ENCODE data around the gene NDUFB10. TPM values are rescaled to one million over a fixed set of nuclear protein-coding genes. Genes with fewer than 3 reads are reported as not detected.
A peak's percentile ranks its signal among the peaks of the same experiment; 100 is the strongest.

The NDUFB10 gene
- total and polyA plus RNA-seq, 7 experiments from 2014 or later: 40.0 to 180 (median 72.9) TPM

DNA sequence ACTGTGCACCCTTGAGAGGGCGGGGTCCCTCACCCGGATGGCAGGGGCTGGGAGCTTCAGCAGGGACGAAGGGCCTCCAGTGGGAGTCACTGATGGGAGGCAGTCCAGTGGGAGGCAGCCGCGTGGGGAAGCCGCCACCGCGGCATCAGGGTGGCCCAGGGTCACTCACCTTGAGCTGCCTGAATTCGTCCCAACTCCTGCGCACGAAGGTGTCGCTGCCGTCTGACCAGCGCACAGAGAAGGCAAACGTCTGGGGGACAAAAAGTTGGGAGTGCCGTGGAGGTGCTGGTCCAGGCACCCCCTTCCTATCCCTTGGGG lies 21.4 kb downstream of the NDUFB10 start:
- DNase-seq (no peak), ATAC-seq (no peak)
- H3K36me3 ChIP-seq (ENCODE audit: control insufficient read depth in 2 of 3, insufficient read depth in 3 of 3, low read length in 3 of 3): peaks cover 0 to 35% (median 0%) of the 10 kb centered on the region in 3 experiments
- peaks cover 0 to 24% (median 14%) of the 10 kb centered on the region in 7 donors for H3K4me1 Mint-ChIP-seq
- H3K4me3 Mint-ChIP-seq: no peak overlapping the region
- CTCF ChIA-PET: no interaction called here
- peaks cover 0 to 3% of the 10 kb centered on the region in 2 donors for H3K27me3 ChIP-seq (ENCODE audit: control insufficient read depth in 2 of 2, insufficient read depth in 2 of 2, low read length in 2 of 2)
- no peaks in the 10 kb centered on the region for H3K9me3 ChIP-seq (ENCODE audit: control insufficient read depth in 2 of 3, low read length in 3 of 3)
- peaks cover 0 to 32% (median 8%) of the 10 kb centered on the region in 5 donors for H3K27me3 Mint-ChIP-seq
- peaks cover 0 to 12% (median 7%) of the 10 kb centered on the region in 5 donors for H3K36me3 Mint-ChIP-seq
- no peak overlapping the region for H3K27ac ChIP-seq (ENCODE audit: low read depth, low read length)
- peaks cover 0 to 13% of the 10 kb centered on the region in 2 donors for H3K4me1 ChIP-seq (ENCODE audit: control insufficient read depth in 2 of 2, insufficient read depth in 2 of 2, low read length in 2 of 2)
- H3K9me3 Mint-ChIP-seq: no peaks in the 10 kb centered on the region
- no peak overlapping the region for H3K27ac Mint-ChIP-seq
- H3K4me3 ChIP-seq (ENCODE audit: low read length): no peak overlapping the region
- POLR2A ChIA-PET: interaction anchor here (0.9 to 11.4 kb wide), 5 partner anchors 9 to 174 kb away, joined by 4 to 61 read pairs (median 16); partner anchors contain the start of genes RPS2 and TBL3
- intact Hi-C loops (cut with micrococcal nuclease): no loop called here

DNA sequence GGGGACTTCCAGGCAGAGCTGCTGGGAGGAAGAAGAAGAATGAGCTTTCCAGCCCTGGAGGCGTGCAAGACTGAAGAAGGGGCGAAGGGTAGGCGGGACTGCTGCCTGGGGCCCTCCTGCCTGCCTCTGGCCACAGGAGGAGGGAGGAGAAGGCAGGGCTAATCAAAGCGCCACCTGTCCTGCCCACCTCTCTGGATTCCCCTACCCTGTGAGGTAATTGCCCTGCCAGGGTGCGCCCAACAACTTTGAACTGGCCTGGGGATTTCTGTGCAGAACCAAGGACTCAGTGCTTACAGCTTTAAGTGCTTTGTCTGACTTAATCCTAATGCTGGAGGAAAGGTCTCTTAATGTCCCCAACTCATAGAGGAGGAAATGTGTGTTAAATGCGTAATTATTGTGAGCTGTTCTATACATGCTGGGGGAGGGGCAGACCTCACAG lies 22.1 kb downstream of the NDUFB10 start, which contains the start of gene NOXO1:
Gene NOXO1 (minus strand): TSS at position 72 of the 439 bp plus-strand sequence. CDS start 290 bp downstream, outside the sequence.
- Histone ChIP-seq H3K4me3 (ENCODE audit: low read length) (no peak within 1 kb of the TSS), H3K36me3 (ENCODE audit: control insufficient read depth in 2 of 3, insufficient read depth in 3 of 3, low read length in 3 of 3) (peaks cover 0 to 35% (median 0%) of the 10 kb centered on the region in 3 experiments), H3K27me3 (ENCODE audit: control insufficient read depth in 2 of 2, insufficient read depth in 2 of 2, low read length in 2 of 2) (peaks cover 0 to 3% of the 10 kb centered on the region in 2 donors), H3K27ac (ENCODE audit: low read depth, low read length) (no peak within 1 kb of the TSS), H3K4me1 (ENCODE audit: control insufficient read depth in 2 of 2, insufficient read depth in 2 of 2, low read length in 2 of 2) (peaks cover 0 to 13% of the 10 kb centered on the region in 2 donors), H3K9me3 (ENCODE audit: control insufficient read depth in 2 of 3, low read length in 3 of 3) (no peaks in the 10 kb centered on the region)
- ATAC-seq (no peak), DNase-seq (no peak)
- ChIA-PET CTCF (no interaction called here), POLR2A (interaction anchor here (1.1 to 11.4 kb wide), 4 partner anchors 10 to 20 kb away, joined by 4 to 61 read pairs (median 22); partner anchors contain the start of genes RPS2 and TBL3)
- Mint-ChIP-seq H3K4me1 (peaks cover 0 to 26% (median 14%) of the 10 kb centered on the region in 7 donors), H3K36me3 (peaks cover 0 to 9% (median 6%) of the 10 kb centered on the region in 5 donors), H3K27me3 (peaks cover 1 to 32% (median 8%) of the 10 kb centered on the region in 5 donors), H3K4me3 (peak within 1 kb of the TSS in 7 of 10 donors; percentile 23 to 83 (median 49)), H3K9me3 (no peaks in the 10 kb centered on the region), H3K27ac (no peak within 1 kb of the TSS)
- intact Hi-C loops (cut with micrococcal nuclease): no loop called here

DNA sequence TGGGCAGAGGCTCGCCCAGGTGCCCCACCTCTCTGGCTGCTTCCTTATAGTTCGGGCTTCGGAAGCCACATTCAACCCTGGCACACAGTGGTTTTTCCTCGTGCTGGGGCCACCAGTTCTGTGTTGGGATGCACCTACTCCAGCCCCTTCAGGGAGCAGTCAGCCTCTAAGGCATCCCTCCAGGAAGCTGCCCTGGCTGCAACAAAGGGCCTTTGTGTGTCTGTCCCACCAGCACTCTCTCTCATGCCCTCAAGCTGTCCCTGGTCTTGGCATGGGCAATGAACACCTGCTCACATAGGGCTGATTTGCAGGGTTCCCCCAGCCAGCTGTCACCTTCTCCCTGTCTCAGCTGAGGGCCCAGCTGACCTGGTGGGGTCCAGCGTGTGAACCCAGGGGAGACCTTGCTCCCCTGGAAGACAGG lies 22.7 kb downstream of the NDUFB10 start:
- ChIA-PET POLR2A (interaction anchor here (0.9 to 11.4 kb wide), 5 partner anchors 10 to 173 kb away, joined by 3 to 61 read pairs (median 18); partner anchors contain the start of genes NDUFB10, RPS2, TBL3 and TRAF7), CTCF (interaction anchor here (2.3 kb wide), 1 partner anchor 22 kb away, joined by 6 read pairs; no protein-coding TSS in a partner anchor)
- Histone ChIP-seq H3K4me3 (ENCODE audit: low read length) (no peak overlapping the region), H3K27ac (ENCODE audit: low read depth, low read length) (no peak overlapping the region), H3K4me1 (ENCODE audit: control insufficient read depth in 2 of 2, insufficient read depth in 2 of 2, low read length in 2 of 2) (peaks cover 0 to 13% of the 10 kb centered on the region in 2 donors), H3K36me3 (ENCODE audit: control insufficient read depth in 2 of 3, insufficient read depth in 3 of 3, low read length in 3 of 3) (peaks cover 0 to 34% (median 0%) of the 10 kb centered on the region in 3 experiments), H3K27me3 (ENCODE audit: control insufficient read depth in 2 of 2, insufficient read depth in 2 of 2, low read length in 2 of 2) (peaks cover 0 to 3% of the 10 kb centered on the region in 2 donors), H3K9me3 (ENCODE audit: control insufficient read depth in 2 of 3, low read length in 3 of 3) (no peaks in the 10 kb centered on the region)
- Mint-ChIP-seq H3K9me3 (no peaks in the 10 kb centered on the region), H3K4me1 (peaks cover 0 to 27% (median 14%) of the 10 kb centered on the region in 7 donors), H3K27me3 (peaks cover 7 to 32% (median 8%) of the 10 kb centered on the region in 5 donors), H3K27ac (no peak overlapping the region), H3K36me3 (peaks cover 0 to 12% (median 8%) of the 10 kb centered on the region in 5 donors), H3K4me3 (peak overlapping the region in 6 of 10 donors; percentile 23 to 83 (median 64))
- ATAC-seq (no peak), DNase-seq (no peak)
- intact Hi-C loops (cut with micrococcal nuclease): no loop called here

- CTCF ChIA-PET: interaction anchor here (2.3 kb wide), 1 partner anchor 21 kb away, joined by 6 read pairs; no protein-coding TSS in a partner anchor
- H3K4me3 ChIP-seq (ENCODE audit: low read length): peak overlapping the region; percentile 71
- POLR2A ChIA-PET: interaction anchor here (1.6 to 11.4 kb wide), 5 partner anchors 9 to 172 kb away, joined by 8 to 61 read pairs (median 18); partner anchors contain the start of genes RPS2, TBL3, TRAF7 and ZNF598
- intact Hi-C loops (cut with micrococcal nuclease): no loop called here
- ATAC-seq (no peak), DNase-seq (no peak)
- Mint-ChIP-seq H3K4me1 (peaks cover 0 to 27% (median 14%) of the 10 kb centered on the region in 7 donors), H3K27me3 (peaks cover 7 to 33% (median 10%) of the 10 kb centered on the region in 5 donors), H3K36me3 (peaks cover 0 to 8% (median 4%) of the 10 kb centered on the region in 5 donors), H3K27ac (peak overlapping the region in 5 of 9 donors; percentile 4 to 63 (median 38)), H3K4me3 (peak overlapping the region; percentile 66 to 90 (median 81)), H3K9me3 (no peaks in the 10 kb centered on the region)
- H3K36me3 ChIP-seq (ENCODE audit: control insufficient read depth in 2 of 3, insufficient read depth in 3 of 3, low read length in 3 of 3): peaks cover 0 to 23% (median 0%) of the 10 kb centered on the region in 3 experiments
- H3K27me3 ChIP-seq (ENCODE audit: control insufficient read depth in 2 of 2, insufficient read depth in 2 of 2, low read length in 2 of 2): peaks cover 0 to 3% of the 10 kb centered on the region in 2 donors
- peaks cover 0 to 13% of the 10 kb centered on the region in 2 donors for H3K4me1 ChIP-seq (ENCODE audit: control insufficient read depth in 2 of 2, insufficient read depth in 2 of 2, low read length in 2 of 2)
- H3K9me3 ChIP-seq (ENCODE audit: control insufficient read depth in 2 of 3, low read length in 3 of 3): no peaks in the 10 kb centered on the region
- H3K27ac ChIP-seq (ENCODE audit: low read depth, low read length): peak overlapping the region; percentile 69
Measured at GRCh38 chr16:1982991-1983543, 23.7 kb downstream of the NDUFB10 start.

GRCh38 chr16:1983544-1984346 lies 24.4 kb downstream of the NDUFB10 start, which contains the start of gene GFER:
TSS of gene GFER (plus strand) at chr16:1984193. CDS start at chr16:1984219, 26 bp downstream.
- H3K4me3 ChIP-seq (ENCODE audit: low read length): peak within 1 kb of the TSS; percentile 71

More at GRCh38 chr16:1983544-1984346, 24.4 kb downstream of the NDUFB10 start, which contains the start of gene GFER:
- peak; percentile 89 for ATAC-seq
- intact Hi-C loops (cut with micrococcal nuclease): loop anchor here (1.0 kb wide), 2 partner anchors 9 to 24 kb away; partner anchors contain the start of gene NDUFB10 (in 1 of the 2)
- Histone ChIP-seq H3K27me3 (ENCODE audit: control insufficient read depth in 2 of 2, insufficient read depth in 2 of 2, low read length in 2 of 2) (peaks cover 0 to 3% of the 10 kb centered on the region in 2 donors), H3K36me3 (ENCODE audit: control insufficient read depth in 2 of 3, insufficient read depth in 3 of 3, low read length in 3 of 3) (peaks cover 0 to 16% (median 0%) of the 10 kb centered on the region in 3 experiments), H3K4me1 (ENCODE audit: control insufficient read depth in 2 of 2, insufficient read depth in 2 of 2, low read length in 2 of 2) (peaks cover 0 to 13% of the 10 kb centered on the region in 2 donors), H3K27ac (ENCODE audit: low read depth, low read length) (peak within 1 kb of the TSS; percentile 69), H3K9me3 (ENCODE audit: control insufficient read depth in 2 of 3, low read length in 3 of 3) (no peaks in the 10 kb centered on the region)
- Mint-ChIP-seq H3K36me3 (peaks cover 0 to 8% (median 4%) of the 10 kb centered on the region in 5 donors), H3K4me3 (peak within 1 kb of the TSS; percentile 66 to 90 (median 84)), H3K9me3 (no peaks in the 10 kb centered on the region), H3K27me3 (peaks cover 11 to 37% (median 14%) of the 10 kb centered on the region in 5 donors), H3K4me1 (peaks cover 2 to 27% (median 17%) of the 10 kb centered on the region in 7 donors), H3K27ac (peak within 1 kb of the TSS; percentile 4 to 89 (median 71))
- POLR2A ChIA-PET: interaction anchor here (0.9 to 11.4 kb wide), 9 partner anchors 8 to 221 kb away, joined by 3 to 61 read pairs (median 8); partner anchors contain the start of genes MLST8, RPS2, TBL3 and TRAF7
- CTCF ChIA-PET: interaction anchor here (2.3 kb wide), 1 partner anchor 20 kb away, joined by 6 read pairs; no protein-coding TSS in a partner anchor
- DNase-seq: peak in 7 of 9 donors; percentile 24 to 88 (median 48)

Data from naive thymus-derived CD4-positive, alpha-beta T cell (primary cell).